HG03159 (cell line): Measurements from ENCODE around the gene CAMK1G.

Experiments
- ATAC-seq: cut with Tn5 transposase; IDR thresholded peaks from one replicate; pipeline ENCODE4 v1.9.1; 2021; ENCODE audit warnings: mild to moderate bottlenecking, moderate library complexity; ENCODE audit not compliant: unreplicated experiment

Gene CAMK1G

GRCh38 chr1:209597499-209597898 lies 14.0 kb downstream of the CAMK1G start:
- no peak for ATAC-seq

DNA sequence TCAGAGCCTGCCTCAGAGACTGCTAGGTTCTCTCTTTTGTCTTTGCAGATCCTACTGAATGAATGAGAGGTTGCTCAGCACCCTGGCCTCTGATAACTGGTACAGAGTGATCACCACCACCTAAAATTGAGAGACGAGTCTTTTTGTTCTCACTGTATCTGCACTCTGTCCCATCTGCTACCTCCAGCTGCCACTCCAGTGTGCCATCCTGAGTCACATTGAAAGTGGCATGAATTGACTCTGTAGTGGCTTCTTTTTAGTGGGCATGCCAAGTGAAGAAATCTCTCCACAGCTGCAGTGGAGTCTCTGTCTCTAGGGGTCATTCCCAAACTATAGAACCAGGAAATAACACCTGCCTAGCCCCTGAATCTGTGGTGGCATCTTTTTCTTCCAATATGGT lies 14.7 kb downstream of the CAMK1G start:
- ATAC-seq: no peak

DNA sequence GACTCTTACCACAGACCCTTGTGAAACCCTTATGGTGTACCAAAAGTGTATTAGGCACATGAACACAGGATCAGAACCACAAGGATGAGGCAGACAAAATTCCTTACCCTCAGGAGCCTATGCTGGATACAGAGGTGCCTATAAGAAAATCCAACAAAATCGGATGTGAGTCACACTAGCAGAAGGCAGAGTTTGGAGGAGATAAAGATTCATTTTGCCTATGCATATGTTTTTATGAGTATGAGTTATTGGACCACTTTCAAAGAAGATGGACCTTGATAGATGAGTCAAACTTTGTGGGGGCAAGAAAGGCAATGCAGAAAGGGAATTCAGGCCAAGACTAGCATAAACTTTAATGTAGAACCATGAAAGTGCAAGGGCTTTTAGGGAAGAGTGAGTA lies 17.0 kb downstream of the CAMK1G start:
- no peak for ATAC-seq

DNA sequence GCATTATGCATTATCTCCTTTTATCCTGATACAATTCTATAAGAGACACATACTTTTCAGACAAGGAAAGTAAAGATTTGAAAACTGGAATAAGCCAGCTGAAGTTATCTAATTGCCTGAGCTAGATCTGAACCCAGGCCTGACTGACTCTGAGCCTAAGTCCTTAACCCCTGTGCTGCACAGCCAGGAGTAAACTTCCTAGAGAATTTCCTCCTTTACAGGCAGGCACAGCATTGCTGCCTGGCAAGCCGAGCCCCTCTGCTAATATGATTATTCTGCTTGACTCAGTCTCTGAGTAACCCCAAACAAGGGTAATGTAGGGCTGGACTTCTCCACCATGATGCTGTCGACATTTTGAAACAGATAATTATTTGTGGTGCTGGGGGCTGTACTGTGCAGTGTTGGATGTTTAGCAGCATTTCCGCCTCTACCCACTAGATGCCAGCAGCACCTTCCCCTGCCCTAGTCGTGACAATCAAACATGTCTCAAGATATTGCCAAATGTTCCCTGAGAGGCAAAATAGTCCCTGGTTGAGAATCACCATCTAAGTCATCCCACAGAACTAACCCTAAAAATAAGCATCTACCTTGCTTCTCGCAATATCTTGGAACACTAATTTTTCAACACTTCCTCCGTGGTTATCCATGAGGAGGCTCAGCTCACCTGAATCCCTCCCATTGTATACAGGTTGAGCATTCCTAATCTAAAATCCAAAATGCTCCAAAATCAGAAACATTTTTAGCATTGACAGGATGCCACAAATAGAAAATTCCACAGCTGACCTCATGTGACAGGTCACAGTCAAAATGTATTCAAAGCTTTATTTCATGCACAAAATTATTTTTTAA lies 18.5 kb downstream of the CAMK1G start:
- ATAC-seq: peak; percentile 84

DNA sequence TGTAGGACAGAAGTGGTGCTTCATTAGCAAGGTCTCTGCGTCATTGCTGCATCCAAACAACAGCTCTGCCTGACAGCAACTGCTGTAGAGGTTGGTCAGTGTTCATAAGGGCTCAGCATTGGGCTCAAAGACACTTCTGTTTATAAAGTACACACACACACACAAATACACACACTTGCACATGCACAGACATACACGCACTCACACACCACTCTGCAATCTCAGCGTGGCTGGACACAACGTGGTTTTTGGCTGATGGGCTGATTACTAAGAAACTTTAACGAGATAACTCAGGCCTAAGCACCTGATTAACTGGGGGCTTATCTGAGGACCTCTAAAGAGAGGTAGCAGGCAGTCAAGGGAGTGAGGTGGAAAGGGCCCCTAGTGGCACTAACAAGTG lies 20.4 kb downstream of the CAMK1G start:
- no peak for ATAC-seq

GRCh38 chr1:209607102-209607794 lies 23.7 kb downstream of the CAMK1G start:
- peak; percentile 90 for ATAC-seq

DNA sequence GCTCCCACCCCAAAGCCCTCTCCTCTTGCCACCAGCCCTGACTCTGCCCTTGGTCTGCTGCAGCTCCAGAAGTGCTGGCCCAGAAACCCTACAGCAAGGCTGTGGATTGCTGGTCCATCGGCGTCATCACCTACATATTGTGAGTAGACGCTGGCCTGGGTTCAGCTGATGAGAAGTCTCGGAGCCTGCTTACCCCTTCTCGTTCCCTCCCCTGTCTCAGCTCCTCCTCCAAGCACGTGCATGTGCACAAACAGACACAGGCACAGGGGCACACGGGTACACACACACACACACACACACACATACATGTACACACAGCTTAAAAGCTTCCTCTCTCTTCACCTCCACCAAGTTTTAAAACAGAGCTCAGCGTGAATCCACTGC lies 24.3 kb downstream of the CAMK1G start:
- ATAC-seq: peak; percentile 7

GRCh38 chr1:209609041-209609790 lies 25.7 kb downstream of the CAMK1G start:
- ATAC-seq: no peak

DNA sequence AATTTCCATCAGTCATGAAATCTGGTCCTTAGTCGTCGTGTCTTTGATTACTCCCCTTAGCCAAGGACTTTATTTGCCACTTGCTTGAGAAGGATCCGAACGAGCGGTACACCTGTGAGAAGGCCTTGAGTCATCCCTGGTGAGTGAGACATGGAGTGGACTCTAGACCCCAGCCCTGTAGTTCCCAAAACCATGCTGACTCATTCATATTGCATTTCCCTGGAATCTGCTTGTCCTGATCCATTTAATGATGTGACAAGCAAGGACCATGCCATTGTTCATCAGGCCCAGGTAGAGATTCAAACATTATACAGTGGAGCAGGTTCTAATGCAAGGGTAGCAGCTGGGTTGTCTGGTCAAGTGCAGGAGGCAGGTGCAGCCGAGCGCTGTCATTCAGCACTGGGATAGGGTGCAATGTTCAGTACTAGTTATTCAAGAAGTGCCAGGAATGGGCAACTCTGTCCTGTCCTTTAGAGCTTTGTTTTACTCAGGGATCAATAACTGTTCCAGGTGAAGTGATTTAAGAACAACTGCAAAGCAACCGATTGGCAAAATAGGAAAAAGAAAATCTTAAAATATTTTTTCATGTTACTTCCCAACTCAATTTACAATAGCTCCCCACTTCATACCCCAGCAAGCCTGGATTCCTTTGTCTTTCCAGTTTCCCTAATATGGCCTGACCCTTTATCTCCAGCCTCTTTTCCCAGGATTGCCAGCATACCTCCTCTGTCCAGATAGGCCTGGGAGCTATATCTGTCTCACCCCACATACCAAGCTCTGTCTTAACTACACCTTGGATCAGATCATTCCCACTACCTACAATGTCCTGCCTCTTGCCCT lies 26.5 kb downstream of the CAMK1G start:
- no peak for ATAC-seq

GRCh38 chr1:209610631-209610905 lies 27.1 kb downstream of the CAMK1G start:
- no peak for ATAC-seq

GRCh38 chr1:209611771-209612570 lies 28.5 kb downstream of the CAMK1G start:
- no peak for ATAC-seq

GRCh38 chr1:209612646-209613399 lies 29.3 kb downstream of the CAMK1G start:
- ATAC-seq: no peak

DNA sequence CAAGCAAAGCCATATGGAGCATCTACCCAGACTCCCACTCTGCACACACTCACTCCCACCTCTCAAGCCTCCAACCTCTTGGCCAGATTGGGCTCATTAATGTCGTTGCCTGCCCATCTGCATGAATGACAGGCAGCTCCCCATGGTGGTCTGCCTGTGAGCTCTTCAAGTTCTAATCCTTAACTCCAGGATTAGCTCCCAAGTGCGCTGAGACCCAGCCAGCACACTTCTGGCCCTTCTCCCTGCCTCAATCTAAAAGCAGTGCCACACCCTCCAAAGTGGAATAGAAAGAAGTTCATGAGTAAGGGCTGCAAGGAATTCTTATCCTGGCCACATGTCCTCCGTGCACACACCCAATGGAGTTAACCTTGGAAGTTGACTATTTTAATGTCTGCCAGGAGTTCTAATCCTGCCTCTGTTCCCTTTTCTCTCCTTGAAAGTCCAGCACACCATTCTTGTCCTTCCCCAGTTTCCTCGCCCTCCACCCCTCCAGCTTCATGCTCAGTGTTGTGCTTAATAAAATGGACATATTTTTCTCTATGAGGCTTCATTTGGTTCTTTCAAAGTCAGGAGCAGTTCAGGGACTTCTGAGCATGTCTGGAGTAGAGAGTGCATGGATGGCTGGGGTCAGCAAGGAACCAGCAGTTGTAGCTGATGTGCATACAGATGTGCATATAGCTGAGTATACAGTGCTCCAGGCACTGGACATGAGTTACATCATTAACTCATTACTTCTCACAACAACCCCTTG lies 30.1 kb downstream of the CAMK1G start:
- no peak for ATAC-seq

DNA sequence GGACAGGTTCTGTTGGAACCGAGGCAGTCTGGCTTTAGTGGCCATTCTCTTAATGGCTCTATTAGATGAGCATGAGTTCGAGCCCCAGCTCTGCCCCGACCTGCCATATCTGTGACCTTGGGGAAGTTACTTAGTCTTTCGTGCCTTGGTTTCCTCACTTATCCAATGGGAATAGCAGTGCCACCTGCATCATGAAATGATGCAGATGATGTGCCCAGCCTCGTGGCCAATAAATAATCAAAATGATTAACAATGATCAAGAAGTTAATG lies 30.6 kb downstream of the CAMK1G start:
- ATAC-seq: no peak

DNA sequence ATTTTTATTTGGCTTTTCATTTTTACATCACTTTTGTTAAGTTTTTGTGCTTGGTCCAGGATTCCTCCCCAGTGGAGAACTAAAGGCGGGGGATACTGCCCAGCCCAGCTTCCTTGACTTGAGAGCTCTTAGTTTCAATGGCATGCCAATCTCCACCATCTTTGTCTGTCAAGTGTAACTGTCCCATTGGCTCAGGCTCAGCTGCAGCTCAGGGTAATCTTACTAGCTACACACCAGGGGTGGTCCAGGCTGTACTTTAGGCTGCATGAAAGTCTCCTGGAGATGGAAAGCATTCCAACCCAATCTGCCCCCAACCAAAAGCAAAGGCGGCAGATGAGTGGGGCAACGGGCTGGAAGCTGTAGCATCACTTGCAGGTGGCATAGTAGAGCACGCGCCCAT lies 31.4 kb downstream of the CAMK1G start:
- no peak for ATAC-seq

DNA sequence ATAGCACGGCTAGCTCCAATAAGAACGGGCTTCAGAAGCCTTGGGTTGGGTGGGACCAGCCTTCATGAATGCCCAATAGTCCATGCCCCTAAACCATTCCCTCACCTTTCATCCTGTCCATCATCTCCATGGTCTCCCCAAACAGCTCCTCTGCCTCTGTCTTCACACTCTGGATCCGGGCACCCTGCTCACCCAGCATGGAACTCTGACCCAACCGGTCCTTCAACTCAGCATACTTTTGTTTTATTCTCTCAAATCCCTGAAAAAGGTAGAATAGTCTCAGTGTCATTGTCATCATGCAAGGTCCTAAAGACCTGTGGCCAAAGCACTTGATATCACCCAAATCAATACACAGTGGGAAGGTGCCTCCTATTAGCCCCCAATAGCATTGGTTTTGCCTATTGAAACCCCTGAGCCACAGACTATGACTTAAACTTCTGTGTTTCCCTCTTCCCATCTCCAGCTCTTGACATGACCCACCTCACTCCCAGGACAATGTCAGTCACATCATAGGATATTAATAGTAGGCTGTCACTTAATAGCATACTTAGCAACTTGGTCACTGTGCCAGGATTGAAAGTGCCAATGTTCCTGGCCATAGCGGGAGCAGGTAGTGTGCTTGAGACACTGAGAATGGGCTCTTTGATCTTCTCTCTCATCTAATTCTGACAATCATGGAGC lies 33.0 kb downstream of the CAMK1G start:
- no peak for ATAC-seq

DNA sequence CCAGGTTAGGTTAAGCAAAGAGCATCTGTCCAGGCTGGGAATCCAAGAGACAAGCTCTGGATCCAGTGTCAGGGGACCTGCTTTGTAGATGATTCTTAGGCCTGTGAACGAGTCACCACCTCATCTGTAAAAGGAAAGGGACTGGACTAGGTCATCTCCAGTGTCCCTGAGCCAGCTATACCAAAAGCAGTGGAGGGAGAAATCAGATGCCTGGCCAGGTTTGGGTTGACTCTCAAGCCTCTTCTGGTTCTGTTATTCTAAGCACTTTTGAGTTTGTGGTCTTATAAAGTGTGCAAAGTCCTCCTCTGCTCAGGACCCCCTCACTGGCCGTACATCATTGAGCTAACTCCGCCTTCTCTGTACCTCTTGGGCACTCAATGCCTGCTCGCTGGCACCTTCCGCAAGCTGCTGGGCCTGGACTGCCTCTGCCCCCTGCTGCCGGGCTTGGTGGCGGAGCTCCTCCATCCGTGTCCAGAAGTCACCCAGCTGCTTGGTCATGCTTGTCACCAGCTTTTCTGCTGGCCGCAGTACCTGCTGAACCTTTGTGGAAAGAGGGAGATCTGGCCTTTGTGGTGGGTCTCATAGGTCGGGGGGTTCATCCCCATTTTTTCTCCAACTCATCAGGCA lies 33.6 kb downstream of the CAMK1G start:
- no peak for ATAC-seq

- no peak for ATAC-seq
Measured at GRCh38 chr1:209617755-209618154, 34.2 kb downstream of the CAMK1G start.
